ENCODE measurements around the gene MMS22L.
"Not testable (repeated sequence)": the region's sequence is repeated elsewhere in the genome, so short reads cannot be mapped to it uniquely, and the experiment has no call there.

Gene MMS22L

GRCh38 chr6:97222903-97223302 is 60.1 kb downstream of the MMS22L start:
- DNase-seq (ENCODE audit: low read depth), result no peak

DNA sequence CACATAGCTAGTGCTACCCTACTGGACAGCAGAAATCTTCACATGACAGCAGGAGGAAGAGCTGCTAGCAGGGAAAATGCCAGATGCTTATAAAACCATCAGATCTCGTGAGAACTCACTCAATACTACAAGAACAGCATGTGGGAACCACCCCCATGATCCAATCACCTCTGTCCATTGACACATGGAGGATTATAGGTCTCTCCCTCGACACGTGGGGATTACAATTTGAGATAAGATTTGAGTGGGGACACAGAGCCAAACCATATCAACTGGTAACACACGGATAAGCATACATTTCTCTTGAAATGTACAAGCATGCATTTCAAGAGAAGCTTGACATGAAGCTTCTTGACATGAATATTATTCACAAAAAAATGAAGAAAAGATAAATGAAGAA is 64.1 kb downstream of the MMS22L start:
- no peak for DNase-seq (ENCODE audit: low read depth)

DNA sequence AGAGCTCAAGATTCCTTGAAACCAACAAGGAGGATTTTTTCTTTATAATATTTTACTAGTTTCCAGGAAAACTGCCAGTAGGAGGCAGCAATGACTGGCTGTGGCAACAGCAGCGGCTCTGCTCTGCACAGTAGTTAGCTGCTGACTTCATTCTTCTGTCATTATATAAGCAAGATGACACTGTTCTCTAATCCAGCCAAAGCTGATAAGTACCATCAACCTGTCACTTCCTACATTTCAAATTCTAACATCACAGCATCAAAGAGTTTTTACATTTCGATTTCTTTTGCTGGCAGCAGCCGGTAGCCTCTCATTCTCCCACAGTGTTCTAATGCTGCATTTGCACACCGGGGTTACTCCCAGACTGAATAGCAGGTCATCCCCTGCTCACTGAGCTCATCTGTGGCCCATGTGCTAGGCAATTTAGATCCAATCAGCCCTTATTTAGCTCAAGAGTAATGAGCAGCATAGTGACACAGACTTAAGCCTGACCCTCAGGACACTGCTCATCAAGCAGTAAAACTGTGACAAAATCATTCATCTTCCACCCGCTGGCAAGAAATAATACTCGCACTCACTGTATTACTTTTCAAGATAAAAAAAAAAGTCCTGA is 67.8 kb downstream of the MMS22L start:
- no peak for DNase-seq (ENCODE audit: low read depth)

- DNase-seq (ENCODE audit: low read depth), result no peak
Measured at GRCh38 chr6:97214671-97215070, 68.3 kb downstream of the MMS22L start.

DNA sequence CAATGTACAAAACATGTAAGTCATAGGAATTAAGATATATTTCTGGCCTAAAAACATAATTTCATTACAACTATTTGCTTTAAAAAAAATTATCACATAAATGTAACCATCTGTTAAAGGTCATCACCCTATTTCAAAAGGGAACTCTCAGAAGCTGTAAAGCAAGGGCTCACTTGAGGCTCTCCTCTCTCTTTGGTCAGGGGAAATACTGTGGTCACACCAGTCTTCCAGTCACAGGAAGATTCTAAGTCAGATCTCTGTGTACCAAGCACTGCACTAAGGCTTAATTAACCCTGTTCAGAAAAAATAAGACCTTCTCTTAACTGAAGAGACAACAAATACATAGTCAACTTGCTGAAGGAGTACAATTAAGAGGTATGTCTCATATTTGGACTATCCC is 75.6 kb downstream of the MMS22L start:
- DNase-seq (ENCODE audit: low read depth), result no peak

DNA sequence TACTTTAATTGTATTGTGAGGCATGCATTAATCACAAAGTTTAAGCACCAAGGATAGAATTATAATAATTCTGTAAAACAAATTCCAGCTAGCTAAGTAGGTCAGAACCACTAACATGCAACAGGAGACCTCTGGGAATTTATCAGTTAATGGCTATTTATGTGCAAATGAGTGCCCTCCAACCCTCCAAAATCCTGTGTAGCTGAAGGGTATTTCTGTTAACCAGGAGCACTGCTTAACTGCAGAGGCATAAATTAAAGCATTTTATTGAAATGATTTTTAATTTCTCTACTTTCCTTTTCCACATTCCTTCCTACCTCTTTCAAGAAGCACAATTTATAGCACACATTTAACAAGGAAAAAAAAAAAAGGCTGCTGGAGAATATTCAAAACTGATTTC is 77.0 kb downstream of the MMS22L start:
- DNase-seq (ENCODE audit: low read depth), result no peak

DNA sequence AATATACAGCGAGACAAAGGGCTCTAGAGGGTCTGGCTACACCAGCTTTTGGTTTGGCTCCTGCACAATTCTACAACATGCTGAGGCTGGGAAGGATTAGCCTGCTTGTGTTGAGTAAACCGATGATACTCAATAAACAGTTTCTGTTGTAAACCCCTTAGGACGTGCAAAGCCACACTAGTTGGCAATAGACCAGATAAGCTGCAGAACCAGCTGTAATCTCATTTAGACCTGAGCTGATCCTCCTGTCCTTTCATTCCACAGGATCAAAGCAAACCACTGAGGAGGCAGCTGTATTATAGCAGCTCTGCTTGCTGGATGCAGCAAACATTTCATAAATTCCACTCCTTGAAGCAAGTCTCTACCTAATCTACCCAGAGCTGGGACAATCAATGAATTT is 79.7 kb downstream of the MMS22L start:
- no peak for DNase-seq (ENCODE audit: low read depth)

- DNase-seq (ENCODE audit: low read depth), result no peak
Measured at GRCh38 chr6:97198046-97198565, 84.9 kb downstream of the MMS22L start.

- no peak for DNase-seq (ENCODE audit: low read depth)
Measured at GRCh38 chr6:97195117-97195516, 87.9 kb downstream of the MMS22L start.

GRCh38 chr6:97189767-97190166 is 93.2 kb downstream of the MMS22L start:
- no peak for DNase-seq (ENCODE audit: low read depth)

- no peak for DNase-seq (ENCODE audit: low read depth)
Measured at GRCh38 chr6:97187951-97188350, 95.1 kb downstream of the MMS22L start.

DNA sequence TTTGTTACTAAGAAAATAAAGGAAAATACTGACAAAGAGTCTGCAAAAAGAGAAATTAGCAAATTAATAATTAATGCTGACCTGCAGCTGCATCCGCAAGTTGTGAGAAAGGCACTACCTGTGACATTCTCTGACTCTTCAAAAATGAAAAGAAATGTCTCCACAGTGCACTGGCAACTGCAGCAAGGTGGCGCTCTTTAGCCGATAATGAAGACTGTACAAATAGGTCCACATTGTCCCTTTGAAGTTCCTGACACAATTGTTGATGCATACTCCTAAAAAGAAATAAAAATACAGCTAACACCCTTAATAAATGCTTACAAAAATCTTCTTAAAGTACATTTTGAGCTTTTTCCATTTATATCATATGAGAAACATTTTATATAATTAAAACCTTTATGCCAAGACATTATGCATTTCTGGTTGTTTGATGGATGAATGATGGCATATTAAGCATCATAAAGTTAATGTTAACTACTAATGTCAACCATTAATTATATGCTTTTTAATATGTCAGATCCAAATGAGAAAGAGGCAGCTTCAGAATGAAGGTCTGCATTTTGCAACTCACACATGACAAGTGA is 96.5 kb downstream of the MMS22L start:
- peak; percentile 46 for DNase-seq (ENCODE audit: low read depth)

GRCh38 chr6:97177905-97178304 is 105.1 kb downstream of the MMS22L start:
- no peak for DNase-seq (ENCODE audit: low read depth)

DNA sequence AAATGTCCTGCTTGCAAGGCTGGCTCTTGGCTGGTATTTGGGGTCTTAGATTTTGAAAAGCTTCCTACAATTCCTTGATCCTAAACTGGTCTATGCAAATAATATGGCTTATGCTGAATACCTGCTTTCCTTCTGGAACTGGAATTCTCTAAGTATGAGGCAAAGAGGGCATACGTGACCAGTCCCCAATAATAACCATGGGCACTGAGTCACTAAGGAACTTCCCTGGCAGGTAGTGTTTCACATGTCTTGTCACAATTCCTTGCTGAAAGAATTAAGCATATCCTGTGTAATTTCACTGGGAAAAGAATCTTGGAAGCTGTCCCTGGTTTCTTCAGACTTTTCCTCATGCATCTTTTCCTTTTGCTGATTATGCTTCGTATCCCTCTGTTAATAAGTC is 106.5 kb downstream of the MMS22L start:
- DNase-seq (ENCODE audit: low read depth), result no peak

DNA sequence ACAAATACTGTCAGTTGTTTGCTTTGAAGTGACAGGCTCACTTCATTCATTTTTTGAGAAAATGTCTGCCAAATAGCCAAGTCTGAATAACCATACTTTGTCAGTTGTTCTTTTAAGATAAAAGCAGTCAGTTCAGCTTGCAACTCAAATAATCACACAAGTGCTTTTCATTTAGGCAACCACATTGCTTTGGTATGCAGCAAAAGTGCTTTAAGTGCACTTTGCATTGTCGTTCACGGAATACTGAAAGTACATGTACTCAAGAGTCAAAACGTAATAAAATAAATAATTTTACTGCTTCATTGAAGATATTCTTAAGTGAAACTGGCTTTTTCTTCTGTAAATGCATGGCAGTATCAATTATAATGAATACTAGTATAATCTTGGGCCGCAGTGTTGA is 107.2 kb downstream of the MMS22L start:
- DNase-seq (ENCODE audit: low read depth), result no peak

- DNase-seq (ENCODE audit: low read depth), result no peak
Measured at GRCh38 chr6:97174471-97174870, 108.5 kb downstream of the MMS22L start.

DNA sequence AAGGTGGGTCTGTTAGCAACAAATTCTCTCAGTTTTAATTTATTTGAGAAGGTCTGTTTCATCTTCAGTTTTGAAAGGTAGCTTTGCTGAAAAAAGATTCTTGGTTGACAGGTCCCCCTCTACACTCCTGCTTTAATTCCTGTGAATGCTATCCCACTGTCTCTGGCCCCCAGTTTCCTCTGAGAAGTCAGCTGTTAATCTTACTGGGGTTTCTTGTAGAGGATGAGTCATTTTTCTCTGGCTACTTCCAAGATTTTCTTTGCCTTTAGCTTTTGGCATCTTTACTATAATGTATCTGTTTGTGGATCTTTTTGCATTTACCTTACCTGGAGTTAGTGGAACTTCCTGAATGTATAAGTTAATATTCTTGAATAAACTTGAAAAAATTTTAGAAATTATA is 122.7 kb downstream of the MMS22L start:
- no peak for DNase-seq (ENCODE audit: low read depth)

DNA sequence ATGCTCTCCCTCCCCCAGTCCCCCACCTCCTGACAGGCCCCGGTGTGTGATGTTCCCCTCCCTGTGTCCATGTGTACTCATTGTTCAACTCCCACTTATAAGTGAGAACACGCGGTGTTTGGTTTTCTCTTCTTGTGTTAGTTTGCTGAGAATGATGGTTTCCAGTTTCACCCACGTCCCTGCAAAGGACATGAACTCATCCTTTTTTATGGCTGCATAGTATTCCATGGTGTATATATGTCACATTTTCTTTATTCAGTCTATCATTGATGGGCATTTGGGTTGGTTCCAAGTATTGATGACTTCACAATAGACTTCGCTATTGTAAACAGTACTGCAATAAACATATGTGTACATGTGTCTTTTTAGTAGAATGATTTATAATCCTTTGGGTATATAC is 127.6 kb downstream of the MMS22L start:
- DNase-seq (ENCODE audit: low read depth), result not testable (repeated sequence)

- DNase-seq (ENCODE audit: low read depth), result no peak
Measured at GRCh38 chr6:97154015-97154414, 129.0 kb downstream of the MMS22L start.

- no peak for DNase-seq (ENCODE audit: low read depth)
Measured at GRCh38 chr6:97151601-97152000, 131.4 kb downstream of the MMS22L start.

GRCh38 chr6:97150932-97151331 is 132.1 kb downstream of the MMS22L start:
- DNase-seq (ENCODE audit: low read depth), result no peak

DNA sequence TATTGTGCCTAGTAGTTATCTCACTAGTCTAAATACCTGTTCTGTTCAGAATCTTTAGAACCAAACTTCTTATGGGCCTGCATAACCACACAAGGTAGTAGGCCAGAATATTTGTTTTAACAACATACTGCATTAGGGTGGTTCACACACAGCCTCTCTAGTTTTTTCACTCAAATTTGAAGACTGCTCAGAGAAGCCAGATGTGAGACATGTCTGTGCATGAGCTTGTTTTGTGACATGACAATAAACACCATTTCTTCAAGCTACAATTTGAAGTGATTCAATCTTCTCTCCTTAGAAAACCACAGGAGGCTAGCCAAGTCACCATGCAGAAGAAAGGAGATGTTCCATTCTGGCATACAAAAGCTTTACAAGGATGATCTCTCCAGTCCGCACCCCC is 135.6 kb downstream of the MMS22L start:
- DNase-seq (ENCODE audit: low read depth), result no peak

- no peak for DNase-seq (ENCODE audit: low read depth)
Measured at GRCh38 chr6:97145691-97146090, 137.3 kb downstream of the MMS22L start.

DNA sequence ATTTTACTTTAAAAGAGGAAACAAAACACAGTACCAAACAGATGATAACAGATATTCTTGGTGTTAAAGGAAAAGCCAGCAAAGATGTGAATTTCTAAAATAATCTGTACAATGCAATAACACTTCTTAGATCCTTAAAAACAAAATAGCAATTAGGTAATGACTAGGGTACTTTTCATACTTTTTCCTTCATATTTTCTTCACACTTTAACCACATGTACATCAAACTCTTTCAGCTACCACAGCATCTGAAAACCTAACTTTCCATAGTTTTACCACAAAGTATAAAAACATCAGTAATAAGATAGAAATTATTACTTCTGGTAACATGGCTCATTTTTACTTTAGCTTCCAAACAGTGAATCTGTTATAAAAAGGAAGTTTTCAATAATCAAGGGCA is 141.3 kb downstream of the MMS22L start:
- no peak for DNase-seq (ENCODE audit: low read depth)

Measured in T follicular helper cell (primary cell).